Fibroblast of mammary gland (primary cell): ENCODE data around the gene TEAD1.
A peak's percentile ranks its signal among the peaks of the same experiment; 100 is the strongest.

Source experiments
- DNase-seq: peaks from one replicate; pipeline ENCODE4 v3.0.0-alpha.2; 2010; ENCODE audit warnings: low read depth
- H3K4me3 ChIP-seq: 2 replicates; pipeline ENCODE4 v1.5.1; 2011; ENCODE audit warnings: low read depth, mild to moderate bottlenecking, low read length, moderate library complexity; ENCODE audit not compliant: control insufficient read depth
- TF ChIP-seq, protein P1 (sequence below): conservative IDR thresholded peaks from 2 replicates; pipeline ENCODE4 v1.5.1; 2011; ENCODE audit warnings: low read depth, low read length, inconsistent platforms; ENCODE audit not compliant: control insufficient read depth, insufficient read depth

TEAD1 gene

DNA sequence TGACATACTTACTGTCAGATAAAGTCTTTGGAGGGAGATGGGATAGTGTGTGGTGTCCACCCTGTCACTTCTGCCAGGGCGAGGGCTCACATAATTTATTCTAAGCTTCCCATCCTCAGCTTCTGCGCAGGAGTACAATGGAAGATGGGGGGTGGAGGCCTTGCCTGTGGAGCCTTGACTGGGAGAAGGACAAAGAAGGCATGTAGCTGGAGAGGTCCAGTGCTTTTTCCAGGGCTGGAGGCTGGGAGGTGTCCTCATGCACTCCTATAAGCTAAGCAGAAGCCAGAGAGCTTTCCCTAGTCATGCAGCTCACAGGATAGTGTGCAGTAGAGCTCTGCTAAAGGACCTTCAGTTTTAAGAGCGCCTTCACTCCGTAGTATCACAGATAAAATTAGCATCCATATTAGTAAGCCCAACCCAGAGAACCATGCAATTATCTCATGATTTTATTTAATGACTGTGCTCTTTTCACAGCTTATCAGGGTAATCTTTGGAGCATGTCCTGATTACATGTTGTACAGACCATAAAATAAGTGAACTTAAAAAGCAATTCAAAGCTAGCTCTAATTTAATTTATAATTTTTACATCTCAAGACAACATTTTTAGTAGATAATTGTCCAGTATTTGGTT, 148.3 kb downstream of the TEAD1 start:
- no peak overlapping the region for H3K4me3 ChIP-seq
- DNase-seq, result no peak
- TF ChIP-seq, protein P1, sequence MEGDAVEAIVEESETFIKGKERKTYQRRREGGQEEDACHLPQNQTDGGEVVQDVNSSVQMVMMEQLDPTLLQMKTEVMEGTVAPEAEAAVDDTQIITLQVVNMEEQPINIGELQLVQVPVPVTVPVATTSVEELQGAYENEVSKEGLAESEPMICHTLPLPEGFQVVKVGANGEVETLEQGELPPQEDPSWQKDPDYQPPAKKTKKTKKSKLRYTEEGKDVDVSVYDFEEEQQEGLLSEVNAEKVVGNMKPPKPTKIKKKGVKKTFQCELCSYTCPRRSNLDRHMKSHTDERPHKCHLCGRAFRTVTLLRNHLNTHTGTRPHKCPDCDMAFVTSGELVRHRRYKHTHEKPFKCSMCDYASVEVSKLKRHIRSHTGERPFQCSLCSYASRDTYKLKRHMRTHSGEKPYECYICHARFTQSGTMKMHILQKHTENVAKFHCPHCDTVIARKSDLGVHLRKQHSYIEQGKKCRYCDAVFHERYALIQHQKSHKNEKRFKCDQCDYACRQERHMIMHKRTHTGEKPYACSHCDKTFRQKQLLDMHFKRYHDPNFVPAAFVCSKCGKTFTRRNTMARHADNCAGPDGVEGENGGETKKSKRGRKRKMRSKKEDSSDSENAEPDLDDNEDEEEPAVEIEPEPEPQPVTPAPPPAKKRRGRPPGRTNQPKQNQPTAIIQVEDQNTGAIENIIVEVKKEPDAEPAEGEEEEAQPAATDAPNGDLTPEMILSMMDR, result no peak

DNA sequence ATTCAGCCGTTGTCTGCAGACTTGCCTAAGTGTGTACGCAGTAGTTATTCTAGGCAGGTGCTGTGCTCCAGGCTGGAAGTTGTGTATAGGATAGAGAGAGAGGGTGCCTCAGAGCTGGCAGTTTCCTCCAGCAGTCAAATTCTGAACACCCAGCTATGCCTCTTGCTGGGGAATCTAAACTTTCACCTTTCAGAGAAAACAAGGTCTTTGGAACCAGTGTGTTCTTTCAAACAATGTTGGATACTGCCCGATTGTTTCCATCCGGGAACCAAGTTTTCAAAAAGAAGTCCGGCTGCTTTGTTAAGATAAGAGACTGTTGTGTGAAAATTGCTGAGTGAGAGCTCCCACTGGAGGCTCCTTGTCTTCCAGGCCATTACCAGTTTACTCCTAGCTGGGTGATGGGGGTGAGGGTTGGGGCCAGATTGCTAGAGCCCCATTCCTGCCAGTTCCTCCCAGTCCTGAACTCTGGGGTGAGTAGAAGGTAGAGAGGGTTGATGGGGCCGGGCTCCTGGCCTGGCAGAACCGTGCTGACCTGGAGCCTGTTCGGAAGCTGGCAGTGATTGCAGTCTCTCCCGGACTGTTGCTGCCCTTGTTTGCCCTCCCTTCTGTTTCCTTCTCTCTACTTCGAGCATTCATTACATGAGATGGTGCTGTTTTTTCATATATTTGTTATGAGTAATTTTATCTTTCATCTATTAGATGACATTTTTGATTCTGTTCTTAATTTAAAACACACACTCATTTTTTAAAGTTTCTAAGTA, 150.2 kb downstream of the TEAD1 start:
- no peak for DNase-seq
- TF ChIP-seq, protein P1, result no peak
- H3K4me3 ChIP-seq, result no peak overlapping the region

DNA sequence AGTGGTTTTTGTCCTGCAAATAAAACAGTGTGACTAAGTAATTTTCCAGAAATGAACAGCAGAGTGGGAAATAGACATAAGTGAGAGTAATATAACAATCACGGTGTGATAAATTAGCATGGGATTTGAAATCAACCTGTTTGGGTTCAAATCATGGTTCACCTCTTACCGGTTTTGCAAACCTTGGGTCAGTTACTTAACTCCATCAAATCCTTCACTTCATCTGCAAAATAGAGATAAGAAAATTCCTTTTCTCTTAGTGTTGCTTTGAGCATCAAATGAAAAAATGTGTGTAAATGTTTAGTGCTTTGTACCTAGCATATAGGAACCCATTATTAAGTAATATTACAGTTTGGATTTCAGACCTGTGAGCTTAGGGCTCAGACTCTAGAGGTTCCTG, 152.2 kb downstream of the TEAD1 start:
- H3K4me3 ChIP-seq, result no peak overlapping the region
- no peak for DNase-seq
- TF ChIP-seq, protein P1, result no peak

DNA sequence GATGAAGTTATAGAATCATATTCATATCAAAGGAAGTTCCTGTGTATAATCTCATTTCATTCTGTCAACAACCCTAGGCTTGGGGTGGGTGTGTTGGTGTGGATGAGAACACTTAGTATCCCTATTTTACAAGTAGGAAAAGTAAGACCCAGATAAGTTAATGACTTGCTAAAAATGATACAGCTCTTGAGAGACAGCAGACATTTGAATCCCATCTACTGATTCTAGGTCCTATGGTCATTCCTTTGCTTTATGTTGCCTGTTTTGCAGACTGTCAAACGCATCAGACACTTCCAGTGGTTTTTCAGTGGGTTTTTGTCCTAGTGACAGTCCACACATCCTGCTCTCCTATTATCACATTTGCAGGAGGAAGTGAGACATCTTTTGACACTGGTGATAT, 153.1 kb downstream of the TEAD1 start:
- TF ChIP-seq, protein P1, result no peak
- DNase-seq, result no peak
- H3K4me3 ChIP-seq, result peak overlapping the region; percentile 52

DNA sequence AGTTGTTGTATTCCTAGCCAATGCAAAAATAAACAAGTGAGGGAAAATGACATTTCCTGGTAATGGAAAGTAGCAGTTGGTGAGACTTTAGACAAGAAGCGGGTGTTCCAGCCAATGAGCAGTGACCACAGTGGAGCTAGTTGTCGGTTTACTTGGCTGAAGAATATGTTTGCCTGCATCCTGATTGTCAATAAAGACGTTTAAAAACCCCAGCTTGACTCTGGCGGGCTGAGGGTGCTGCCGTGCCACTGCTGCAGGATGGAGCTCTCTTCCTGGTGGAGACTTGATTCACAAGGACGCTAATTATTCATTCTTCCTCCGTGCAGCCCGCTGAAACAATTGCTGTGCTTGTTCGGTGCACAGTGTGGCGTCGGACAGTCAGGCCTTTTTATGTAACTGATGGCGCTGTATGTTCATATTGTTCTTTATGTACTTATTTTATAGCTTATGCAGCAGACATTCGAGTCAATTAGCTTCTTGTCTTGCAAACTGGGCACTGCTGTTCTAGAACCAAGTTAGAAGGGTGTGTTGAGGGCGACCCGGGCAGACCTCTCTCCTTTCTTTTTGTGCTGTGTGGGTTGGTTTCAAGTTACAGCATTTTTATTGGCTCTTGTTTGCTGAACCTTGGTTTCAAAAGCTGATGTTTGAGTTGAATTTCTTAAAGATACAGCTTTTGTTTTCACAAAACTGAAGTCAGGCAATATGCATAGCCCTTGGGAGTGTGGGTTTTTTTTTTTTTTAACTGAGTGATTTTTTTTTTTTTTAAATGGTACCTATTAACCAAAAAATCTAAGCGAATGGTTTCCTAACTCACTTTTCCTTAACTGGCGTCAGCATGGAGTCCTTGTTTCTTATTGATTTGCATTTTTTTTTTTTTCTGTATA, 153.9 kb downstream of the TEAD1 start:
- peak overlapping the region; percentile 52 for H3K4me3 ChIP-seq
- peak; percentile 81 for DNase-seq
- TF ChIP-seq, protein P1, result no peak

DNA sequence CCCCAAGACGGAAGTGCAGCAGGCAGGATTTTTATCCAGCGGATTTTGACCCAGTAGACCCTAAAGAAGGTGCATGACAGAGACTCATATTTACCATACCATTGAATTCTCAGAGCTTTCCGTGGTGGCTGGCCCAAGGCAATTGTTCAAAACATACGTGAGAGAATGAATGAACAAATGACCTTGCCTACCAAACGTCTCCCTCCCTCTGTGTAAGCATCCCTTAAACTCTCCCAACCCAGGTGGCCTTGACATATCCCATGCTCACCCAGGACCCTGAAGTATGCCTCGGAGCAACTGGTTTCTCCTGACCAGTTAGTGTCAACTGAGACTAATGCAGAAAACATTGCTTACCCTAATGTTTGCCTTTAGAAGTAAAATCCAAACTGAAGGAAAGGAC, 154.9 kb downstream of the TEAD1 start:
- no peak for DNase-seq
- TF ChIP-seq, protein P1, result no peak
- H3K4me3 ChIP-seq, result no peak overlapping the region
